IMR-90 (cell line): ENCODE measurements around the gene DCAF17. TPM values are rescaled to one million over a fixed set of nuclear protein-coding genes. Genes with fewer than 3 reads are reported as not detected.

ENCODE experiments used
- ATAC-seq: fragments of 200-7000 bp; cut with Tn5 transposase; 2 replicates; pipeline ENCODE4 v1.9.1; 2020; ENCODE audit warnings: low read depth, mild to moderate bottlenecking, moderate library complexity
- BruUV-seq: library from RNA; stranded (reverse); fragments of 400-500 nt; replicated peaks from 2 replicates; lab custom pipeline; 2021; lab: Mats Ljungman, UMichigan
- CTCF ChIA-PET: fragments of 300-600 bp; formaldehyde crosslinking; extraction: SDS; loops from one replicate; lab custom pipeline; 2021; ENCODE audit warnings: antibody characterized with exemption; lab: Yijun Ruan, JAX
- POLR2A ChIA-PET: fragments of 300-600 bp; sonication (Branson Sonifier 250); formaldehyde crosslinking; loops from one replicate; lab custom pipeline; 2022; ENCODE audit warnings: antibody characterized with exemption; ENCODE audit not compliant: unreplicated experiment; lab: Charles Lee
- DNase-seq: peaks from one replicate; pipeline ENCODE4 v3.0.0; 2013
- H2AFZ ChIP-seq: replicated peaks from 2 replicates; pipeline ENCODE3; 2013; ENCODE audit warnings: low read length, mild to moderate bottlenecking; ENCODE audit not compliant: poor library complexity
- H2AK5ac ChIP-seq: 2 replicates; pipeline ENCODE4 v1.6.1; 2013; ENCODE audit warnings: low read depth, low read length, inconsistent platforms
- H2AK9ac ChIP-seq: replicated peaks from 2 replicates; pipeline ENCODE3; 2013; ENCODE audit warnings: mild to moderate bottlenecking, low read depth, low read length, moderate library complexity; ENCODE audit not compliant: poor library complexity
- H2BK120ac ChIP-seq: 2 replicates; pipeline ENCODE4 v1.6.1; 2013; ENCODE audit warnings: low read depth, low read length, inconsistent platforms
- H2BK15ac ChIP-seq: 3 replicates; pipeline ENCODE4 v1.6.1; 2013; ENCODE audit warnings: low read depth, low read length, inconsistent platforms
- H2BK20ac ChIP-seq: 2 replicates; pipeline ENCODE4 v1.6.1; 2013; ENCODE audit warnings: low read depth, mild to moderate bottlenecking, inconsistent platforms, low read length, moderate library complexity
- H2BK5ac ChIP-seq: 2 replicates; pipeline ENCODE4 v1.6.1; 2013; ENCODE audit warnings: mild to moderate bottlenecking, low read depth, low read length, inconsistent platforms; ENCODE audit not compliant: poor library complexity, severe bottlenecking
- H3K14ac ChIP-seq: replicated peaks from 2 replicates; pipeline ENCODE4 v1.6.1; 2013; ENCODE audit warnings: low read depth, low read length, inconsistent platforms
- H3K18ac ChIP-seq: 2 replicates; pipeline ENCODE4 v1.6.1; 2013; ENCODE audit warnings: low read depth, low read length, control low read depth
- H3K23ac ChIP-seq: 2 replicates; pipeline ENCODE4 v1.6.1; 2013; ENCODE audit warnings: low read depth, low read length, inconsistent platforms
- H3K27ac ChIP-seq: 2 replicates; pipeline ENCODE4 v1.5.1; 2013; ENCODE audit warnings: mild to moderate bottlenecking, control low read depth, low read length; ENCODE audit not compliant: insufficient read depth
- H3K27me3 ChIP-seq: 2 replicates; pipeline ENCODE4 v1.6.1; 2013; ENCODE audit warnings: low read length; ENCODE audit not compliant: control insufficient read depth, insufficient read depth
- H3K36me3 ChIP-seq: 2 replicates; pipeline ENCODE4 v1.6.1; 2013; ENCODE audit warnings: low read length, mixed read lengths; ENCODE audit not compliant: control insufficient read depth, insufficient read depth
- H3K4ac ChIP-seq: 2 replicates; pipeline ENCODE4 v1.6.1; 2013; ENCODE audit warnings: low read depth, low read length, inconsistent platforms
- H3K4me1 ChIP-seq: 2 replicates; pipeline ENCODE4 v1.6.1; 2013; ENCODE audit warnings: low read length, mixed read lengths; ENCODE audit not compliant: control insufficient read depth, insufficient read depth
- H3K4me2 ChIP-seq: 2 replicates; pipeline ENCODE4 v1.6.1; 2013; ENCODE audit warnings: low read depth, mild to moderate bottlenecking, control low read depth, low read length, moderate library complexity
- H3K4me3 ChIP-seq: 2 replicates; pipeline ENCODE4 v1.5.1; 2013; ENCODE audit warnings: low read depth, mild to moderate bottlenecking, control low read depth, low read length, moderate library complexity; ENCODE audit not compliant: insufficient read depth
- H3K56ac ChIP-seq: 2 replicates; pipeline ENCODE4 v1.6.1; 2013; ENCODE audit warnings: low read length, inconsistent platforms; ENCODE audit not compliant: insufficient read depth; ENCODE audit errors: extremely low read depth
- H3K79me1 ChIP-seq, 2 experiments: 2 replicates each; pipeline ENCODE4 v1.6.1; 2013; ENCODE audit warnings: low read length in 2 of 2, inconsistent platforms in 1 of 2, low read depth in 1 of 2
- H3K9ac ChIP-seq: 2 replicates; pipeline ENCODE4 v1.6.1; 2013; ENCODE audit warnings: low read depth, low read length, control low read depth
- H3K9me1 ChIP-seq: 2 replicates; pipeline ENCODE4 v1.6.1; 2013; ENCODE audit warnings: low read length, inconsistent platforms; ENCODE audit not compliant: insufficient read depth
- H3K9me3 ChIP-seq: 2 replicates; pipeline ENCODE4 v1.6.1; 2013; ENCODE audit warnings: low read length; ENCODE audit not compliant: control insufficient read depth, insufficient read depth
- H4K20me1 ChIP-seq: 2 replicates; pipeline ENCODE4 v1.6.1; 2013; ENCODE audit warnings: low read length, inconsistent platforms; ENCODE audit not compliant: insufficient read depth
- H4K5ac ChIP-seq: 2 replicates; pipeline ENCODE4 v1.6.1; 2013; ENCODE audit warnings: mild to moderate bottlenecking, low read depth, low read length, control low read depth
- H4K8ac ChIP-seq, 2 experiments: 2 replicates each; pipeline ENCODE4 v1.6.1; 2013; ENCODE audit warnings: low read depth in 2 of 2, low read length in 2 of 2, control low read depth in 1 of 2, inconsistent platforms in 1 of 2
- H4K91ac ChIP-seq: 2 replicates; pipeline ENCODE4 v1.6.1; 2013; ENCODE audit warnings: low read depth, low read length, inconsistent platforms; ENCODE audit not compliant: insufficient read depth
- BHLHE40 ChIP-seq: fragments of 150-350 bp; IDR thresholded peaks from 2 replicates; pipeline ENCODE4 v1.6.1; 2016; ENCODE audit warnings: mild to moderate bottlenecking, low read depth, low read length
- CEBPB ChIP-seq: IDR thresholded peaks from 2 replicates; pipeline ENCODE4 v1.6.1; 2012; ENCODE audit warnings: low read depth, low read length, improper control_type of control experiment
- CHD1 ChIP-seq: IDR thresholded peaks from 2 replicates; pipeline ENCODE4 v1.6.1; 2012; ENCODE audit warnings: low read depth, low read length, improper control_type of control experiment
- FOS ChIP-seq: fragments of 150-350 bp; IDR thresholded peaks from 2 replicates; pipeline ENCODE4 v1.6.1; 2016; ENCODE audit warnings: low read depth, low read length
- MAFK ChIP-seq: IDR thresholded peaks from 2 replicates; pipeline ENCODE4 v1.6.1; 2012; ENCODE audit warnings: low read depth, low read length, improper control_type of control experiment
- MAZ ChIP-seq: IDR thresholded peaks from 2 replicates; pipeline ENCODE4 v1.6.1; 2012; ENCODE audit warnings: low read depth, mild to moderate bottlenecking, low read length, improper control_type of control experiment, moderate library complexity, borderline replicate concordance
- MXI1 ChIP-seq: IDR thresholded peaks from 2 replicates; pipeline ENCODE4 v1.6.1; 2012; ENCODE audit warnings: low read depth, mild to moderate bottlenecking, low read length, moderate library complexity, borderline replicate concordance
- NFE2L2 ChIP-seq: fragments of 150-350 bp; IDR thresholded peaks from 2 replicates; pipeline ENCODE4 v1.6.1; 2016; ENCODE audit warnings: low read depth, mild to moderate bottlenecking, low read length
- POLR2A ChIP-seq: IDR thresholded peaks from 2 replicates; pipeline ENCODE4 v1.6.1; 2012; ENCODE audit warnings: mild to moderate bottlenecking, low read depth, low read length
- RAD21 ChIP-seq: IDR thresholded peaks from 2 replicates; pipeline ENCODE4 v1.6.1; 2012; ENCODE audit warnings: low read length, improper control_type of control experiment
- RCOR1 ChIP-seq: IDR thresholded peaks from 2 replicates; pipeline ENCODE4 v1.6.1; 2012; ENCODE audit warnings: mild to moderate bottlenecking, low read length, improper control_type of control experiment; ENCODE audit not compliant: insufficient replicate concordance
- RFX5 ChIP-seq: IDR thresholded peaks from 2 replicates; pipeline ENCODE4 v1.8.0; 2012; ENCODE audit warnings: low read depth, mild to moderate bottlenecking, low read length, moderate library complexity
- SMC3 ChIP-seq: fragments of 150-350 bp; IDR thresholded peaks from 2 replicates; pipeline ENCODE4 v1.6.1; 2016; ENCODE audit warnings: low read depth, mild to moderate bottlenecking, antibody characterized with exemption, low read length, moderate library complexity
- WGBS, 2 experiments: methylation state at CpG; one replicate each; pipeline versions ENCODE4 v1.1.5 to v1.1.7; 2013; ENCODE audit warnings: missing lambda C conversion rate in 2 of 2; ENCODE audit not compliant: insufficient read length in 1 of 2; ENCODE audit errors: extremely low coverage in 2 of 2; 5-methylcytosine and 5-hydroxymethylcytosine counted together
- dilution Hi-C: fragments of 300-500 bp; cut with HindIII; formaldehyde crosslinking; loops from one replicate; pipeline ENCODE4 v1.14.3; 2018; ENCODE audit warnings: low sequenced_read_pairs; ENCODE audit not compliant: unreplicated experiment
- in situ Hi-C: fragments of 300-500 bp; cut with MboI; formaldehyde crosslinking; loops from 3 replicates; pipeline ENCODE4 v1.14.3; 2019; ENCODE audit warnings: low sequenced_read_pairs, inconsistent platforms, mixed read lengths
- intact Hi-C: fragments of 100-400 bp; cut with micrococcal nuclease; formaldehyde crosslinking; loops from 2 replicates; pipeline ENCODE4 v1.10.0; 2022
- polyA plus RNA-seq, 3 experiments: library from polyadenylated mRNA; depleted of rRNA; stranded (reverse); fragments of >200 nt; gene quantifications; 2 replicates each; pipeline ENCODE4 v1.2.3, GENCODE V29; 2012; ENCODE audit warnings: low replicate concordance in 1 of 3
- total RNA-seq: library from RNA; depleted of rRNA; stranded (reverse); fragments of >200 nt; gene quantifications from 2 replicates; pipeline ENCODE4 v1.2.3, GENCODE V29; 2012
- TF ChIP-seq, protein P1 (sequence below): conservative IDR thresholded peaks from 2 replicates; pipeline ENCODE4 v1.5.1; 2012; ENCODE audit warnings: mild to moderate bottlenecking, low read depth, low read length, improper control_type of control experiment
- TF ChIP-seq, protein P2 (sequence below): fragments of 150-350 bp; IDR thresholded peaks from 2 replicates; pipeline ENCODE4 v1.6.1; 2017; ENCODE audit warnings: mild to moderate bottlenecking, antibody characterized with exemption, low read length, low read depth
- TF ChIP-seq, protein P3 (sequence below): fragments of 150-350 bp; IDR thresholded peaks from 2 replicates; pipeline ENCODE4 v1.6.1; 2016; ENCODE audit warnings: low read depth, mild to moderate bottlenecking, low read length, moderate library complexity, borderline replicate concordance

DCAF17 gene
- total and polyA plus RNA-seq, 2 of the 4 experiments (the other 2 are of a cell fraction), result 6.7 to 13.1 TPM

DNA sequence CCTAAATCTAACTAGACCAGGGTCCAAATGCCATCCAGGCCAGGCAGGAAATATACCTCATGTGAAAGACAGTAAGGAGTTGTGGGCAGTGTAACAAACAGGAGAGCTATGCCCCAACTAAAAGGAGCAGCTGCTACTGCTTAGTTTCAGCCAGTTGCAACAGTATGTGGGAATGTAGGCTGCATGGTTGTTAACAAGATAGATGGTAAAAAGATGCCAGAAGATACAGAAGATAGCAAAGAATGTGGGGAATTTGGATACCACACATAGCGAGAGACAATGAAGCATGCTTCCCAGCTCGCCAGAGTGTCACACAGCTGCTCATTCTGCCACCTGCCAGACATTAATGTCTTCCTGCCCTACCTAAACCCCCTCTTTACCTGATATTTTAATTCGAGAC lies 48.9 kb downstream of the DCAF17 start:
- Histone ChIP-seq H3K4ac (no peak overlapping the region), H2AFZ (no peak overlapping the region), H3K23ac (no peak overlapping the region), H3K79me1 (no peaks in the 10 kb centered on the region; a peak in 1 of 4 replicates), H2BK120ac (no peak overlapping the region), H3K18ac (no peak overlapping the region), H2BK5ac (no peak overlapping the region), H3K9me1 (peaks cover 5% of the 10 kb centered on the region; the same call in 1 of the 2 replicates), H3K9me3 (no peaks in the 10 kb centered on the region), H3K27ac (no peak overlapping the region), H3K9ac (no peak overlapping the region), H3K14ac (no peak overlapping the region; the same call in 1 of the 2 replicates), H3K4me1 (peaks cover 2% of the 10 kb centered on the region), H2AK9ac (no peak overlapping the region), H3K36me3 (0 out of 2 replicates have a peak, but pooled peaks cover 1% of the 10 kb centered on the region), H4K91ac (no peak overlapping the region), H3K27me3 (no peaks in the 10 kb centered on the region), H3K4me2 (no peak overlapping the region), H3K56ac (no peak overlapping the region), H3K4me3 (no peak overlapping the region), H4K5ac (no peak overlapping the region), H4K8ac (no peak overlapping the region), H2BK20ac (no peak overlapping the region), H4K20me1 (no peaks in the 10 kb centered on the region), H2BK15ac (no peak overlapping the region), H2AK5ac (no peak overlapping the region)
- peak; percentile 74 for ATAC-seq
- dilution Hi-C loops (no loop called here), intact Hi-C loops (no loop called here), in situ Hi-C loops (no loop called here)
- 80% methylated on average over 1 of the region's 3 CpGs; no CpG with 5 or more reads in 1 of the 2 experiments for WGBS, 2 experiments
- no TSS peak for BruUV-seq
- POLR2A ChIA-PET, result no interaction called here
- TF ChIP-seq MXI1 (no peak), FOS (no peak), MAZ (no peak), CEBPB (no peak), NFE2L2 (no peak), MAFK (no peak), RAD21 (no peak), RCOR1 (no peak), CHD1 (no peak), RFX5 (no peak), SMC3 (no peak), POLR2A (no peak), BHLHE40 (no peak; the same call in 1 of the 2 replicates)
- TF ChIP-seq, protein P1, sequence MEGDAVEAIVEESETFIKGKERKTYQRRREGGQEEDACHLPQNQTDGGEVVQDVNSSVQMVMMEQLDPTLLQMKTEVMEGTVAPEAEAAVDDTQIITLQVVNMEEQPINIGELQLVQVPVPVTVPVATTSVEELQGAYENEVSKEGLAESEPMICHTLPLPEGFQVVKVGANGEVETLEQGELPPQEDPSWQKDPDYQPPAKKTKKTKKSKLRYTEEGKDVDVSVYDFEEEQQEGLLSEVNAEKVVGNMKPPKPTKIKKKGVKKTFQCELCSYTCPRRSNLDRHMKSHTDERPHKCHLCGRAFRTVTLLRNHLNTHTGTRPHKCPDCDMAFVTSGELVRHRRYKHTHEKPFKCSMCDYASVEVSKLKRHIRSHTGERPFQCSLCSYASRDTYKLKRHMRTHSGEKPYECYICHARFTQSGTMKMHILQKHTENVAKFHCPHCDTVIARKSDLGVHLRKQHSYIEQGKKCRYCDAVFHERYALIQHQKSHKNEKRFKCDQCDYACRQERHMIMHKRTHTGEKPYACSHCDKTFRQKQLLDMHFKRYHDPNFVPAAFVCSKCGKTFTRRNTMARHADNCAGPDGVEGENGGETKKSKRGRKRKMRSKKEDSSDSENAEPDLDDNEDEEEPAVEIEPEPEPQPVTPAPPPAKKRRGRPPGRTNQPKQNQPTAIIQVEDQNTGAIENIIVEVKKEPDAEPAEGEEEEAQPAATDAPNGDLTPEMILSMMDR, result no peak
- TF ChIP-seq, protein P2, sequence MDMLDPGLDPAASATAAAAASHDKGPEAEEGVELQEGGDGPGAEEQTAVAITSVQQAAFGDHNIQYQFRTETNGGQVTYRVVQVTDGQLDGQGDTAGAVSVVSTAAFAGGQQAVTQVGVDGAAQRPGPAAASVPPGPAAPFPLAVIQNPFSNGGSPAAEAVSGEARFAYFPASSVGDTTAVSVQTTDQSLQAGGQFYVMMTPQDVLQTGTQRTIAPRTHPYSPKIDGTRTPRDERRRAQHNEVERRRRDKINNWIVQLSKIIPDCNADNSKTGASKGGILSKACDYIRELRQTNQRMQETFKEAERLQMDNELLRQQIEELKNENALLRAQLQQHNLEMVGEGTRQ, result no peak
- TF ChIP-seq, protein P3, sequence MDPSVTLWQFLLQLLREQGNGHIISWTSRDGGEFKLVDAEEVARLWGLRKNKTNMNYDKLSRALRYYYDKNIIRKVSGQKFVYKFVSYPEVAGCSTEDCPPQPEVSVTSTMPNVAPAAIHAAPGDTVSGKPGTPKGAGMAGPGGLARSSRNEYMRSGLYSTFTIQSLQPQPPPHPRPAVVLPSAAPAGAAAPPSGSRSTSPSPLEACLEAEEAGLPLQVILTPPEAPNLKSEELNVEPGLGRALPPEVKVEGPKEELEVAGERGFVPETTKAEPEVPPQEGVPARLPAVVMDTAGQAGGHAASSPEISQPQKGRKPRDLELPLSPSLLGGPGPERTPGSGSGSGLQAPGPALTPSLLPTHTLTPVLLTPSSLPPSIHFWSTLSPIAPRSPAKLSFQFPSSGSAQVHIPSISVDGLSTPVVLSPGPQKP, result no peak
- CTCF ChIA-PET, result no interaction called here
- DNase-seq, result peak; percentile 27
